Glomerular visceral epithelial cell (primary cell): ENCODE data around the gene SMC5.
"Not testable (repeated sequence)": the region's sequence is repeated elsewhere in the genome, so short reads cannot be mapped to it uniquely, and the experiment has no call there.

Experiments used
- DNase-seq: peaks from one replicate; pipeline ENCODE4 v3.0.0-alpha.2; 2016; ENCODE audit errors: extremely low spot score

SMC5 gene

GRCh38 chr9:70263421-70263820, 4.6 kb downstream of the SMC5 start:
- no peak for DNase-seq

- DNase-seq = no peak
Measured at GRCh38 chr9:70278305-70278704, 19.5 kb downstream of the SMC5 start.

GRCh38 chr9:70283848-70284247, 25.1 kb downstream of the SMC5 start:
- DNase-seq = no peak

- no peak for DNase-seq
Measured at GRCh38 chr9:70285246-70285645, 26.5 kb downstream of the SMC5 start.

- DNase-seq = no peak
Measured at GRCh38 chr9:70285981-70286598, 27.3 kb downstream of the SMC5 start.

DNA sequence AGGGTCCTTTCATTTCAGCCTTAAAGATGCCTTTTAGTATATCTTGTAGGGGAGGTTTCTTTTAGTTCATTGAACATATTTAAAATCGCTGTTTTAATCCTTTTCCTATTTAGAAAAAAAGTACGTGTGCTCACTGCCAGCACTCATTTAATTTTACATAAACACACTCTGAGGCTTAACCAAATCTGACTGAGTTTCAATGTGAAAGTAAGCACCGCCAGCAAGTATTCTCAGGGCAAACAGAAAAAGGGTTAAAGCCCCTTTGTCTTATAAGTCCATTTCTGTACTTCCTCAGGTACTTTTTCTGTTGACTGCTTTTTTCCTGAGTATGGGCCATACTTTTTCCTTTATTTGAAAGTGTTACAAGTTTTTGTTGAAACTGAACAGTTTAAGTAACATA, 31.8 kb downstream of the SMC5 start:
- no peak for DNase-seq

DNA sequence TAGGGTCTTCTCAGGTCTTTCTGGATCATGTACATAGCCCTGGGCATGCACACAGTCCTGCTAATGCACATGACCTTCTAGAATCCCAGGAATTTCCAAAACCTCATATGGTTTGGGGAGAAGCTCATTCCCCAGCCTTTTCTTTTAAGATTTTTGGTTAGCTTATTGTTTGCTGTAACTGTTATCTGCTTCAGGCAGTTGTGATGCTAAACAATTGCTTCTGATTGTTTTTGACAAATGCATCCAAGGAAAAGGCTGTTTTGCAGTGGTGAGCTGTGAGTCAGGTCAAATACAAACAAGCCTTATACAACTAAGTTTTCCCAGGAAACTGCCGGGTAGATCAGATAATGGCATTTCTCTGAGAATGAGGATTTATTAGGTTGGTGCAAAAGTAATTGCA, 32.7 kb downstream of the SMC5 start:
- DNase-seq = no peak

DNA sequence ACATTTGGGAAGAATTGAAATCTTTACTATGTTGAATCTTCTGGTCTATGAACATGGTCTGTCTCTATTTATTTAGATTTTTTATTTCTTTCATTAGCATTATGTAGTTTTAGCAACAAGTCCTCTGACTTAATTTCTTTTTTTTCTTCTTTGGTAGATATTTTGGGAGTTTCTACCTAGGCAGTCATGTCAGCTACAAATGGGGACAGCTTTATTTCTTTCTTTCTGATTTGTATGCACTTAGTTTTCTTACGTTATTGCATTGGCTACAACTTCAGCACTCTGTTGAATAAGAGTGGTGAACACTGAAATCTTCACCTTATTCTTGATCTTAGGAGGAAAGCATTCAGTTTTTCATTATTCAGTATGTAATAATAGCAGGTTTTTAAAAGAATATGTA, 33.5 kb downstream of the SMC5 start:
- DNase-seq = no peak

DNA sequence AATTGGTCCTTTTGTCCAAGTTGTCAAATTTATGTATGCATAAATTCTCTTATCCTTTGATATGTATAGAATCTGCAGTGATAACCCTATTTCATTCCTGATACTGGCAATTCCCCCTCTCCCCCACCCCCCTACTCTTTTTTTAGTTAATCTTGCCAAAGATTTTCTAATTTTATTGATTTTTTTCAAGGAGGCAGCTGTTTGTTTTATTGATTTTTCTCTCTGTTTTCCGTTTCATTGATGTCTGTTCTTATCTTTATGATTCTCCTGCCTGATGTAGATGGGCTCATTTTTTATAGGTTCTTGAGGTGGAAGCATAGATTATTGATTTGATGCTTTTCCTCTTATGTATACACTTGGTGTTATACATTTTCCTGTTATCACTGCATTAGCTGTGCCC, 34.4 kb downstream of the SMC5 start:
- no peak for DNase-seq

- no peak for DNase-seq
Measured at GRCh38 chr9:70297141-70297540, 38.4 kb downstream of the SMC5 start.

GRCh38 chr9:70298245-70298771, 39.5 kb downstream of the SMC5 start:
- no peak for DNase-seq

DNA sequence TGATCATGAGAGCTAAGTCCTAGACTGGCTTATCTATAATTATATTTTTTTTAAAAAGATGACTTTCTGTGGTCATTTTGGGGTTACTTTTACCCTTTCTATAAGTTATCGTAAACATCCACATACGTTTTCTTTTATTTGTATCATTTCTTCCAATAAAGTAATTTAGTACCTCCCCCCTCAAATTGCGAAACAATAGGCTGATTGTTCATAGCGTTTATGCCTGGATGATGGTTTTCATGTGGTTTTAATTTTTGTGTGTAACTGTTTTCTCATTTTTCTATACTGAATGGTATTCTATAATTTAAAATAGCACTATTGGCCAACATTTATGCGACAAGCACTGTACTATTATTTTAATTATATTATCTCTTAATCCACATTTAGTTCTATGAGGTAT, 44.5 kb downstream of the SMC5 start:
- no peak for DNase-seq

DNA sequence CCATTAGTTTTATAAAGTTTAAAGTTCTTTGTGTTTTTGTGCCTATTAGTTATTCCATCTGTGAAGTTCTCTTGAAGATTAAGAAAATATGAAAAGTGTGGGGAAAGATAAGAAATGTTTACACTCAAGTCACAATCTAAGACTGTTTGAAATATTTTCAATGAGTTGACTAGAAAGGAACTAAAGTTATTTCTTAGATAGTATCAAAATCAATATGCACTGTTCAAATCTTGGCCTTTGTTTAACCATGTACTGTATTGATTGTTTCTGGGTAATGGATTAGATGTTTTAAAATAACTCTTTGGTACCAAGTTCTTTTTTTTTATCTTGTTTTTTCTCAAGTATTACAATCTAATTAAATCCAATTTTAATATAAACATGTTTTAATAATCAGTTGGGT, 46.0 kb downstream of the SMC5 start:
- no peak for DNase-seq

GRCh38 chr9:70315389-70315788, 56.6 kb downstream of the SMC5 start:
- no peak for DNase-seq

DNA sequence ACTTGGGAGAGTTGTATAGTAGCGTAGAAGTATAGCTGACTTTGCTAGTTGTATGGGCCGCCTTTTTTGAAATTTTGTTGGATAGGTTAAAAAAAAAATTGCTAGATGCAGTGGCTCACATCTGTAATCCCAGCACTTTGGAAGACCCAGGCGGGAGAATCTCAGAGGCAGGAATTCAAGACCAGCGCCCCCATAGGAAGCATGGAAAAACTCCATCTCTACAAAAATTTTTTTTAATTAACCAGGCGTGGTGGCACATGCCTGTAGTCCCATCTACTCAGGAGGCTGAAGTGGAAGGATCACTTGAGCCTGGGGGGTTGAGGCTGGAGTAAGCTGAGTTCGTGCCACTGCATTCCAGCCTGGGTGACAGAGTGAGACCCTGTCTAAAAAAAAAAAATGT, 59.2 kb downstream of the SMC5 start:
- DNase-seq = no peak

GRCh38 chr9:70322096-70322495, 63.3 kb downstream of the SMC5 start:
- no peak for DNase-seq

DNA sequence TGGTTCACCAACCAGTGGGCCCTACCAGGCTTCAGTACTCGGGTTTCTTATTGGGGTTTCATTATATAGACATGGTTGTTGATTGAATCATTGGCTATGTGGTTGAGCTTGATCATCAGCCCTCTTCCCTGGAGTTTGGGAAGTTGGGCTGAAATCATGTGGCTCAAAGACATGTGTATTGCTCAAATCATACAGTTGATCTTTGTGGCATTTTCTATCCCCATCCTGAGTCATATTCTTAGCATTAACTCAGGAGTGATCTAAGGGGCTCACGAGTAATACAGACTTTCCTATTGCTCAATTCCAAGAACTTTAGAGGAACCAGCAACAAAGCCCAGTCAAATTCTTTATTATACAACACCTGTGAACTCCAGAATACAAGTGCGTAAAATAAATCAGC, 66.2 kb downstream of the SMC5 start:
- DNase-seq = peak; percentile 28

GRCh38 chr9:70328625-70329024, 69.8 kb downstream of the SMC5 start:
- not testable (repeated sequence) for DNase-seq

DNA sequence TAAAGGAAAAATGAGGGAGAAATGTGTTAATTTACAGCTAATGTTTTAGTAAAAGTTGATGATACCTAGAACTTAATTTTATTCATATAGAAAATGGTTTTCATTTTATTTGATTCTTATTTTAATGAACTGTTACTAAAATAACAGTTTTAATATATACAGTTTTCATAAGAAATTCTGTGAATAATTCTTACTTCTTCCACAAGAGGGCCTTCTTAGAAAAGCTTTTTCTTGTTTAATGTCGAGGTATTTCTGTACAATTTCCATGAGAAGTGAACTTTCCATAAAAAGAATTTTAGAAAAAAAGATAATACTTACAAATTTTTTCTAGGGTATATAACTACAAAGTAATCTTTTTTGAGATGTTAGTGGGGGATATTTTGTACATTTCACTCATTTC, 81.8 kb downstream of the SMC5 start:
- DNase-seq = peak; percentile 10

- DNase-seq = no peak
Measured at GRCh38 chr9:70347046-70347445, 88.3 kb downstream of the SMC5 start.

- no peak for DNase-seq
Measured at GRCh38 chr9:70352356-70352755, 93.6 kb downstream of the SMC5 start.

DNA sequence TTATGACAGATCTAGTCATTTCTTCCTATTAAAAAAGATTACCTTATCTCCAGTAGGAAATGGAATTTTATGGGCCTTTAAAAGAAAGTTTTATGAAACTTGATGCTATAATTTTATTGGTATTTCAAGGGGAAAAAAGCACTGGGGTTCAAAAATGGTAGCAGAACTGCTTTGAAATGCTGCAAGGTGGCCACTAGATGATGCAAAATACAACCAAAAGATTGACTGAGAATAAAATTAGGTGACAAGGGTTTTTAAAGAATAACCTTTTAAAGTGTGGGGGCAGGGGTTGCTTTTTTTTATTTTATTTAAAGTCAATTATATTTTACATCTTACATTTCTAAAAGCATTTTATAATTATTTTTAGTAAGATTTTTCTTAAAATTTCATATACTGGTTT, 94.0 kb downstream of the SMC5 start:
- DNase-seq = no peak

DNA sequence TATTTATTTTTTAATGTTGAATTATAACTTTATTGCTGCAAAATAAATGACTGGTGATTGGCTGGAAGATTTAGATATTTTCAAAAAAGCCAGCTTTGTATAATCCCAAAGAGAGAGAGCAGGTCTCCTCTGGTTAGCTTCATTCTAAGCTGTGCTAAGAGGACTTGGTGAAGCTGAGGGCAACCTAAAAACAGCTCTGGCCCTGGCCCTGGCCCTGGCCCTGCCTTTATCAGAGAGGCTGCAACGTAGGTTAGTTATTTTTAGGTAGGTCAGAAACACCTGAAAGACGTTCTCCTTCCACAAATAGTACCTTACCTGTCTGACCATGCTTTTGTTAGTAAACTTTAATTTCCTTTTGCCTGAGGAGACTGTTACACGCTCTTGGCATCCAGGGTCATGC, 97.0 kb downstream of the SMC5 start:
- DNase-seq = no peak

- DNase-seq = no peak
Measured at GRCh38 chr9:70362952-70363351, 104.2 kb downstream of the SMC5 start.
